Neural cell (in vitro differentiated cells): ENCODE results near the gene EIF4EBP2.

Experiments used
- CTCF ChIP-seq: fragments of 450-650 bp; IDR thresholded peaks from 2 replicates; pipeline ENCODE4 v1.5.1; 2014; ENCODE audit warnings: antibody characterized with exemption, mild to moderate bottlenecking, moderate library complexity; ENCODE audit not compliant: poor library complexity, severe bottlenecking
- EP300 ChIP-seq: fragments of 450-650 bp; conservative IDR thresholded peaks from 2 replicates; pipeline ENCODE4 v1.6.1; 2014; ENCODE audit warnings: antibody characterized with exemption, mild to moderate bottlenecking, moderate library complexity; ENCODE audit not compliant: poor library complexity, severe bottlenecking
- EZH2 ChIP-seq: fragments of 200-600, 300-800 bp; shearing (Covaris generic), sonication (generic); IDR thresholded peaks from 2 replicates; pipeline ENCODE4 v1.6.1; 2014; ENCODE audit warnings: antibody characterized with exemption, low read length, borderline replicate concordance, mild to moderate bottlenecking; ENCODE audit not compliant: insufficient read depth, poor library complexity, severe bottlenecking
- SMC3 ChIP-seq: fragments of 450-650 bp; conservative IDR thresholded peaks from 2 replicates; pipeline ENCODE4 v1.6.1; 2014; ENCODE audit warnings: antibody characterized with exemption, mild to moderate bottlenecking, moderate library complexity; ENCODE audit not compliant: poor library complexity
- TAF1 ChIP-seq: IDR thresholded peaks from 2 replicates; pipeline ENCODE4 v1.6.1; 2012; ENCODE audit warnings: low read depth

GRCh38 chr10:70367195-70367796 is 36.6 kb upstream of the EIF4EBP2 start:
- TF ChIP-seq CTCF: no peak
- TF ChIP-seq TAF1: no peak
- no peak for TF ChIP-seq EP300
- TF ChIP-seq SMC3: no peak
- TF ChIP-seq EZH2: no peak
